Esophagus squamous epithelium (tissue), 5 donors: ENCODE data around the gene GTF3C1. TPM values are rescaled to one million over a fixed set of nuclear protein-coding genes. Genes with fewer than 3 reads are reported as not detected.

Experiments used
- DNase-seq: peaks from one replicate; lab custom pipeline; 2025; lab: John Stamatoyannopoulos, UW
- H3K27ac ChIP-seq, 4 donors: fragments of 200-600 bp; sonication (generic); one replicate each; pipeline ENCODE4 v1.5.1; 2016 to 2019; ENCODE audit warnings: mild to moderate bottlenecking in 1 of 4
- H3K27me3 ChIP-seq, 4 donors: fragments of 200-600 bp; sonication (generic); 1 replicate in 3 of 4; 2 replicates in 1 of 4; pipeline versions ENCODE4 v1.5.1 to v1.6.0; 2017 to 2021; ENCODE audit warnings: antibody characterized with exemption in 1 of 4
- H3K36me3 ChIP-seq, 3 donors: fragments of 200-600 bp; sonication (generic); one replicate each; pipeline ENCODE4 v1.5.1; 2016 to 2019
- H3K4me1 ChIP-seq, 3 donors: fragments of 200-600 bp; sonication (generic); one replicate each; pipeline ENCODE4 v1.5.1; 2017 to 2019
- H3K4me3 ChIP-seq, 4 donors: fragments of 200-600 bp; sonication (generic); 1 replicate in 3 of 4; 2 replicates in 1 of 4; pipeline ENCODE4 v1.5.1; 2016 to 2019; ENCODE audit warnings: mild to moderate bottlenecking in 2 of 4, moderate library complexity in 1 of 4
- H3K9me3 ChIP-seq, 3 donors: fragments of 200-600 bp; sonication (generic); one replicate each; pipeline ENCODE4 v1.5.1; 2016 to 2019
- POLR2A ChIP-seq, 4 donors: fragments of 450-650 bp; IDR thresholded peaks; one replicate each; pipeline ENCODE4 v1.6.1; 2017; ENCODE audit warnings: antibody characterized with exemption in 4 of 4, mild to moderate bottlenecking in 4 of 4, moderate library complexity in 3 of 4
- WGBS, 2 donors: methylation state at CpG; one replicate each; pipeline ENCODE4 v1.1.5; 2018; 5-methylcytosine and 5-hydroxymethylcytosine counted together
- intact Hi-C: fragments of 100-400 bp; cut with DNase I; formaldehyde crosslinking; loops from one replicate; pipeline ENCODE4 v1.15.0; 2022
- total RNA-seq, 4 donors: library from RNA; depleted of rRNA; stranded (reverse); fragments of >200 nt; gene quantifications; one replicate each; pipeline ENCODE4 v1.1.0, GENCODE V29; 2016
- TF ChIP-seq, protein P1 (sequence below), 6 experiments: fragments of 450-650 bp in 4 of 6; fragments of 200-600 bp in 2 of 6; sonication (generic) in 2 of 6; IDR thresholded peaks; one replicate each; pipeline ENCODE4 v1.5.1; 2016 to 2019; ENCODE audit warnings: antibody characterized with exemption in 6 of 6, mild to moderate bottlenecking in 4 of 6, moderate library complexity in 4 of 6
- donor health status: DM: yes; HTN: yes; CAD: no.

The GTF3C1 gene
- total RNA-seq, 4 donors from 2014 or later: 76.5 to 171 (median 84.9) TPM

DNA sequence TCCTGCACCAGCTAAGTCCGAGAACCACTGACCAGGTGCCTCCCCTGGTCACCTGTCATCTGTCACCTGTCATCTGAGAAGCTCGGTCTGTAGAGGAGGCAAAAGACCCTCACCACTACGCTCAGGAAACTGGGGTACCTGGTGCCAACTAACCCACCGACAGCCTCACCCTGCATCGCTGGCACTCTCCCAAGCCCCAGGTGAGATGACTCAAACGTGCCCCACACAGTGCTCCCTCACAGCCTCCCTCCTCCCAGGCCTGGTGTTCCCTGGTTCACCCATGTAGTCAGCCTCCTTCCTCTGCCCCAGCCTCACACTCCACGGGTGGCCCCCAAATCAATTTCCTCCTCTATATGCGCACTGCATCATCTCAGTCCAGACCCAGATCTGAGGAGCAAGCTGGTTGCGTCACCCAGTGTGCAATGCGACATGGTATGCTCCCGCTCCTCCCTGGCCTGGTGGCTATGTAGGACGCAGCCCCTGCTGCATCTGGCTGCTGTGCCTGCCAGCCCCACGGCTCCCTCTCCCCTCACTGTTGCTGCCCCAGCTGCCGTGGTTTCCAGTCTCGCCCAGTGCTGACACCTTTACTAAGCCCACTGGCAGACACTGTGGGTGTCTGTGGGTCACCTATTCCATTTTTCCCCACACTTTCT, 68.3 kb downstream of the GTF3C1 start:
- Histone ChIP-seq H3K9me3 (no peaks in the 10 kb centered on the region), H3K36me3 (peaks cover 57 to 100% (median 77%) of the 10 kb centered on the region in 3 donors), H3K27ac (no peak overlapping the region), H3K27me3 (no peaks in the 10 kb centered on the region), H3K4me1 (no peaks in the 10 kb centered on the region), H3K4me3 (no peak overlapping the region)
- no peak for DNase-seq
- WGBS, 2 donors: 77 to 91% methylated on average over 13 to 15 of the region's 15 CpGs
- intact Hi-C loops: no loop called here
- TF ChIP-seq, protein P1, sequence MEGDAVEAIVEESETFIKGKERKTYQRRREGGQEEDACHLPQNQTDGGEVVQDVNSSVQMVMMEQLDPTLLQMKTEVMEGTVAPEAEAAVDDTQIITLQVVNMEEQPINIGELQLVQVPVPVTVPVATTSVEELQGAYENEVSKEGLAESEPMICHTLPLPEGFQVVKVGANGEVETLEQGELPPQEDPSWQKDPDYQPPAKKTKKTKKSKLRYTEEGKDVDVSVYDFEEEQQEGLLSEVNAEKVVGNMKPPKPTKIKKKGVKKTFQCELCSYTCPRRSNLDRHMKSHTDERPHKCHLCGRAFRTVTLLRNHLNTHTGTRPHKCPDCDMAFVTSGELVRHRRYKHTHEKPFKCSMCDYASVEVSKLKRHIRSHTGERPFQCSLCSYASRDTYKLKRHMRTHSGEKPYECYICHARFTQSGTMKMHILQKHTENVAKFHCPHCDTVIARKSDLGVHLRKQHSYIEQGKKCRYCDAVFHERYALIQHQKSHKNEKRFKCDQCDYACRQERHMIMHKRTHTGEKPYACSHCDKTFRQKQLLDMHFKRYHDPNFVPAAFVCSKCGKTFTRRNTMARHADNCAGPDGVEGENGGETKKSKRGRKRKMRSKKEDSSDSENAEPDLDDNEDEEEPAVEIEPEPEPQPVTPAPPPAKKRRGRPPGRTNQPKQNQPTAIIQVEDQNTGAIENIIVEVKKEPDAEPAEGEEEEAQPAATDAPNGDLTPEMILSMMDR (IDR thresholded peaks at IDR 0.05): no peak
- TF ChIP-seq POLR2A (IDR thresholded peaks at IDR 0.05): no peak

DNA sequence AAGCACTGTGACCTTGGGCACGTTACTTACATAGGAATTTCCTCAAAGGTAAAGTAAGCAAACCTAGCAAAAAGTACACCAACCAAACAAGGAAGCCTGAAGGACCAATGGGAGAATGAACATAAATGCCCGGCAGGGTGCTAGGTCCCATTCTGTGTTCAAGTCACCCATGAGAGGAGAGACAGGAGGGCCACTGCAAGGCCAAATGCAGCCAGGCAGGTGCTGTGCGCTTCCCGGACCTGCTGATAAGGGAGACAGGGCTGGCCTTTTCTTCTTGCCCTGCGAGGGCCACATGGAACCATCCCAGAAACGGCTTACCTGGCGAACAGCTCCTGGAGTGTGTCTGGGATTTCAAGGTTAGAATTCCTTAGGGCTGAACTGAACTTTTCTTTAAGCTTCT, 69.0 kb downstream of the GTF3C1 start:
- H3K27me3 ChIP-seq: no peaks in the 10 kb centered on the region
- H3K36me3 ChIP-seq: peaks cover 63 to 100% (median 80%) of the 10 kb centered on the region in 3 donors
- H3K4me1 ChIP-seq: no peaks in the 10 kb centered on the region
- intact Hi-C loops: no loop called here
- no peak for DNase-seq
- H3K27ac ChIP-seq: no peak overlapping the region
- no peak for TF ChIP-seq POLR2A (IDR thresholded peaks at IDR 0.05)
- TF ChIP-seq, protein P1 (IDR thresholded peaks at IDR 0.05): no peak
- 93 to 96% methylated on average over 7 of the region's 7 CpGs for WGBS, 2 donors
- H3K4me3 ChIP-seq: no peak overlapping the region
- H3K9me3 ChIP-seq: no peaks in the 10 kb centered on the region

DNA sequence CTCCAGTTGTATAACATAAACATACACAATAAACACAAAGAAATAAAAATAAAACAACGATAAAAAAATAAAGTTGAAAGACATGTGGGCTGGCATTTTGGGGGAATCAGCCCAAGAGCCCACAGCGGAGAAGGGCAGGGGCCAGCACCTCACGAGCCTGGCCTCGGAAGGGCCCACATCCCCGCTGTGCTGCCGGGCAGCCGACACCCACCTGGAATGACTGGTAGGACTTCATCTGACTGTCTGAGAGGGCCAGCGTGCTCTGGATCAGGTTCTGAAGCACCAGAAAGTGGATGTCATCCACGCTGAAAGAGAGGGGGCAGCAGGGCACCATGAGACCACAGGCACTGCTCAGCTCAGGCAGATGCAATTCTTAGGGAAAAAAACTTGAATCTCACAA, 73.5 kb downstream of the GTF3C1 start:
- peaks cover 55 to 100% (median 77%) of the 10 kb centered on the region in 3 donors for H3K36me3 ChIP-seq
- no peaks in the 10 kb centered on the region for H3K27me3 ChIP-seq
- no peak for TF ChIP-seq POLR2A (IDR thresholded peaks at IDR 0.05)
- TF ChIP-seq, protein P1 (IDR thresholded peaks at IDR 0.05): no peak
- intact Hi-C loops: no loop called here
- peaks cover 0 to under 1% (median 0%) of the 10 kb centered on the region in 3 donors for H3K4me1 ChIP-seq
- H3K9me3 ChIP-seq: no peaks in the 10 kb centered on the region
- H3K27ac ChIP-seq: no peak overlapping the region
- 86 to 88% methylated on average over 6 to 9 of the region's 9 CpGs for WGBS, 2 donors
- no peak for DNase-seq
- no peak overlapping the region for H3K4me3 ChIP-seq

DNA sequence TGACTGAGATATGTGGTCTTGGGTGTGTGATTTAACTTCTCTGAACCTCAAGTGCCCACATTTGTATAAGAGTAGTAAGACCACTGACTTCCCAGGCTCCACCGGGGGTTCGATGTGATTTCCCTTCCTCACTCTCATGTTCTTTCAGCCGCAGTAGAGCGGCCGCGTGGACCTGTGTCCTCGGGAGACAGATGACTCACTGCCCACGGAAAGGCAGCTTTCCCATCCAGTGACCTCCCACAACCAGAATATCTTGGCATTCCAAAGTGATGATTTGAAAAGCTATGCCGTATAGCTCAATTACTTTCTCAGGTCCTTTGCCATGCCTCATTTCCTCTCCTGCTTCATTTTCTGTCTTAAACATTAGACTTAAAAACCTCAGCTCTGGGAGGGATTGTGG, 74.2 kb downstream of the GTF3C1 start:
- WGBS, 2 donors: 68 to 72% methylated on average over 9 of the region's 9 CpGs
- no peak overlapping the region for H3K27ac ChIP-seq
- H3K4me3 ChIP-seq: no peak overlapping the region
- TF ChIP-seq POLR2A (IDR thresholded peaks at IDR 0.05): no peak
- TF ChIP-seq, protein P1 (IDR thresholded peaks at IDR 0.05): no peak
- peaks cover 4 to 7% (median 5%) of the 10 kb centered on the region in 3 donors for H3K4me1 ChIP-seq
- no peaks in the 10 kb centered on the region for H3K9me3 ChIP-seq
- no peaks in the 10 kb centered on the region for H3K27me3 ChIP-seq
- DNase-seq: no peak
- H3K36me3 ChIP-seq: peaks cover 55 to 100% (median 77%) of the 10 kb centered on the region in 3 donors
- intact Hi-C loops: no loop called here

DNA sequence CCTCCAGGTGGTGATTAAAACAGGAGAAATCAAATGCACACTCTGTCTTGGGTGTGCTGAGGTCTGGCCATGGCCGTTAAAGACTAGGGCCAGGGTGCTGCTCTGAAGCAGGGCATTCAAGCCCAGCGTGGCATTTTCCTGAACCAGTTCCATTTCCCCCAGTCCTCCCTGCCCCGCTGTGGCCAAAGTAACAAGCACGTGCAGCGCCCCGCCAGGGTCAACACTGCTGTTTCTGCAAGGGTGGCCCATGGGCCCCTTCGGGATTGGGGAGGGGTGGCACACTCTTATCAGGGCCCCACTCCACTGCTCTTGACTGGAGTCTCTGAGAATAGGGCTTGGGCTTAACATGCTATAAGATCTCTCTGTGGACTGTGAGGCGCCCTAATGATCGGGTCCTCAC, 74.8 kb downstream of the GTF3C1 start:
- no peaks in the 10 kb centered on the region for H3K9me3 ChIP-seq
- no peak overlapping the region for H3K4me3 ChIP-seq
- 90 to 97% methylated on average over 9 of the region's 9 CpGs for WGBS, 2 donors
- no peak for TF ChIP-seq POLR2A (IDR thresholded peaks at IDR 0.05)
- TF ChIP-seq, protein P1 (IDR thresholded peaks at IDR 0.05): no peak
- no peak for DNase-seq
- H3K27me3 ChIP-seq: no peaks in the 10 kb centered on the region
- peaks cover 58 to 100% (median 77%) of the 10 kb centered on the region in 3 donors for H3K36me3 ChIP-seq
- H3K27ac ChIP-seq: no peak overlapping the region
- H3K4me1 ChIP-seq: peaks cover 4 to 14% (median 5%) of the 10 kb centered on the region in 3 donors
- intact Hi-C loops: no loop called here
